Endodermal cell (in vitro differentiated cells): Measurements from ENCODE around the gene WLS. TPM values are rescaled to one million over a fixed set of nuclear protein-coding genes. Genes with fewer than 3 reads are reported as not detected.

Experiments
- DNase-seq: peaks from one replicate; pipeline ENCODE4 v3.0.0-alpha.2; 2017
- H3K27ac ChIP-seq: 2 replicates; pipeline ENCODE4 v1.5.1; 2013; ENCODE audit warnings: mild to moderate bottlenecking, low read depth, low read length, moderate library complexity
- H3K27me3 ChIP-seq: 2 replicates; pipeline ENCODE4 v1.6.1; 2013; ENCODE audit warnings: mild to moderate bottlenecking, low read length, moderate library complexity; ENCODE audit not compliant: insufficient read depth, control insufficient read depth, poor library complexity, severe bottlenecking
- H3K36me3 ChIP-seq: 2 replicates; pipeline ENCODE4 v1.7.0; 2013; ENCODE audit warnings: mild to moderate bottlenecking, low read length, moderate library complexity; ENCODE audit not compliant: control insufficient read depth, insufficient read depth
- H3K4me1 ChIP-seq: one replicate; pipeline ENCODE4 v1.7.0; 2013; ENCODE audit warnings: low read length; ENCODE audit not compliant: control insufficient read depth, insufficient read depth
- H3K4me3 ChIP-seq: 2 replicates; pipeline ENCODE4 v1.5.1; 2013; ENCODE audit warnings: mild to moderate bottlenecking, low read length, moderate library complexity
- H3K9ac ChIP-seq: 2 replicates; pipeline ENCODE4 v1.6.1; 2013; ENCODE audit warnings: mild to moderate bottlenecking, low read length, moderate library complexity; ENCODE audit not compliant: poor library complexity, severe bottlenecking; ENCODE audit errors: extremely low read depth
- H3K9me3 ChIP-seq: 2 replicates; pipeline ENCODE4 v1.6.1; 2013; ENCODE audit warnings: mild to moderate bottlenecking, low read length, moderate library complexity; ENCODE audit not compliant: control insufficient read depth
- H3K27ac Mint-ChIP-seq: 2 replicates; pipeline ENCODE4 v1.8.0; 2020; ENCODE audit warnings: mixed read lengths
- H3K27me3 Mint-ChIP-seq: 2 replicates; pipeline ENCODE4 v1.8.0; 2021; ENCODE audit warnings: mild to moderate bottlenecking, mixed read lengths; ENCODE audit not compliant: insufficient read depth
- H3K36me3 Mint-ChIP-seq: 2 replicates; pipeline ENCODE4 v1.8.0; 2020; ENCODE audit warnings: low read depth, mixed read lengths
- H3K4me1 Mint-ChIP-seq: 2 replicates; pipeline ENCODE4 v1.8.0; 2020; ENCODE audit warnings: mixed read lengths
- H3K4me3 Mint-ChIP-seq: 2 replicates; pipeline ENCODE4 v1.8.0; 2020; ENCODE audit warnings: mild to moderate bottlenecking, moderate library complexity, mixed read lengths
- H3K9me3 Mint-ChIP-seq: 2 replicates; pipeline ENCODE4 v1.8.0; 2020; ENCODE audit warnings: mild to moderate bottlenecking, mixed read lengths
- WGBS, 2 experiments: methylation state at CpG; one replicate each; pipeline versions ENCODE4 v1.1.5 to v1.1.7; 2013; ENCODE audit warnings: missing lambda C conversion rate in 2 of 2, mixed read lengths in 1 of 2; ENCODE audit not compliant: insufficient coverage in 1 of 2, insufficient read length in 1 of 2; 5-methylcytosine and 5-hydroxymethylcytosine counted together
- total RNA-seq, 2 donors: library from RNA; stranded (reverse); fragmentation: NEBNext Ultra II Directional in 1 of 2; extraction: Animal tissue kit (Norgen Biotek cat#: 25700) in 1 of 2; gene quantifications; 2 replicates in 1 of 2; 3 replicates in 1 of 2; pipeline ENCODE4 v1.2.1, GENCODE V29; 2021
- TF ChIP-seq, protein P1 (sequence below): fragments of 200-600 bp; sonication (generic); conservative IDR thresholded peaks from 2 replicates; pipeline ENCODE4 v1.5.0; 2021; ENCODE audit warnings: antibody characterized with exemption, mild to moderate bottlenecking

WLS gene
- total RNA-seq, 2 donors from 2014 or later = 90.8 to 115 TPM

DNA sequence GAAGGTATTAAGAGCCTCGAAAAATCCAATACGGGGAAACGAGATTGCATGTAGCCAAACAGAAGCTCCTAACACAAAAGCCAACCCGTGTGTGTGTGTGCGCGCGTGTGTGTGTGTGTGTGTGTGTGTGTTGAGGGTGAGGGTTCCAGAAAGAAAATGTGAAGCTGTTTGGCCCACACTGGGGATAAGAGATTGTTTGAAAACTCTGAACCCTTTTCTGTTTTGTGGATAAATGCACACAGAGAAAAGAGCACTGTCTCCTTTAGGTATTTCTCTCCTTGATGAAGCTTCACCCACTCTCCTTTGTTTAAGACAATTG is 1.9 kb downstream of the WLS start:
- no peaks in the 10 kb centered on the region for H3K4me1 ChIP-seq
- peak overlapping the region; percentile 95 for H3K9ac ChIP-seq
- TF ChIP-seq, protein P1, sequence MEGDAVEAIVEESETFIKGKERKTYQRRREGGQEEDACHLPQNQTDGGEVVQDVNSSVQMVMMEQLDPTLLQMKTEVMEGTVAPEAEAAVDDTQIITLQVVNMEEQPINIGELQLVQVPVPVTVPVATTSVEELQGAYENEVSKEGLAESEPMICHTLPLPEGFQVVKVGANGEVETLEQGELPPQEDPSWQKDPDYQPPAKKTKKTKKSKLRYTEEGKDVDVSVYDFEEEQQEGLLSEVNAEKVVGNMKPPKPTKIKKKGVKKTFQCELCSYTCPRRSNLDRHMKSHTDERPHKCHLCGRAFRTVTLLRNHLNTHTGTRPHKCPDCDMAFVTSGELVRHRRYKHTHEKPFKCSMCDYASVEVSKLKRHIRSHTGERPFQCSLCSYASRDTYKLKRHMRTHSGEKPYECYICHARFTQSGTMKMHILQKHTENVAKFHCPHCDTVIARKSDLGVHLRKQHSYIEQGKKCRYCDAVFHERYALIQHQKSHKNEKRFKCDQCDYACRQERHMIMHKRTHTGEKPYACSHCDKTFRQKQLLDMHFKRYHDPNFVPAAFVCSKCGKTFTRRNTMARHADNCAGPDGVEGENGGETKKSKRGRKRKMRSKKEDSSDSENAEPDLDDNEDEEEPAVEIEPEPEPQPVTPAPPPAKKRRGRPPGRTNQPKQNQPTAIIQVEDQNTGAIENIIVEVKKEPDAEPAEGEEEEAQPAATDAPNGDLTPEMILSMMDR = no peak
- peak overlapping the region; percentile 89 for H3K4me3 Mint-ChIP-seq
- H3K9me3 ChIP-seq = no peaks in the 10 kb centered on the region
- H3K4me3 ChIP-seq = peak overlapping the region; percentile 97
- peaks cover 7% of the 10 kb centered on the region for H3K36me3 ChIP-seq
- H3K9me3 Mint-ChIP-seq = no peaks in the 10 kb centered on the region
- H3K36me3 Mint-ChIP-seq = peaks cover 7% of the 10 kb centered on the region
- WGBS, 2 experiments = 11 to 19% methylated on average over 7 of the region's 7 CpGs
- peaks cover 83% of the 10 kb centered on the region for H3K27me3 Mint-ChIP-seq
- peak; percentile 63 for DNase-seq
- H3K27ac ChIP-seq = peak overlapping the region; percentile 28
- no peak overlapping the region for H3K27ac Mint-ChIP-seq
- H3K4me1 Mint-ChIP-seq = peaks cover 34% of the 10 kb centered on the region
- H3K27me3 ChIP-seq = peaks cover 11% of the 10 kb centered on the region

DNA sequence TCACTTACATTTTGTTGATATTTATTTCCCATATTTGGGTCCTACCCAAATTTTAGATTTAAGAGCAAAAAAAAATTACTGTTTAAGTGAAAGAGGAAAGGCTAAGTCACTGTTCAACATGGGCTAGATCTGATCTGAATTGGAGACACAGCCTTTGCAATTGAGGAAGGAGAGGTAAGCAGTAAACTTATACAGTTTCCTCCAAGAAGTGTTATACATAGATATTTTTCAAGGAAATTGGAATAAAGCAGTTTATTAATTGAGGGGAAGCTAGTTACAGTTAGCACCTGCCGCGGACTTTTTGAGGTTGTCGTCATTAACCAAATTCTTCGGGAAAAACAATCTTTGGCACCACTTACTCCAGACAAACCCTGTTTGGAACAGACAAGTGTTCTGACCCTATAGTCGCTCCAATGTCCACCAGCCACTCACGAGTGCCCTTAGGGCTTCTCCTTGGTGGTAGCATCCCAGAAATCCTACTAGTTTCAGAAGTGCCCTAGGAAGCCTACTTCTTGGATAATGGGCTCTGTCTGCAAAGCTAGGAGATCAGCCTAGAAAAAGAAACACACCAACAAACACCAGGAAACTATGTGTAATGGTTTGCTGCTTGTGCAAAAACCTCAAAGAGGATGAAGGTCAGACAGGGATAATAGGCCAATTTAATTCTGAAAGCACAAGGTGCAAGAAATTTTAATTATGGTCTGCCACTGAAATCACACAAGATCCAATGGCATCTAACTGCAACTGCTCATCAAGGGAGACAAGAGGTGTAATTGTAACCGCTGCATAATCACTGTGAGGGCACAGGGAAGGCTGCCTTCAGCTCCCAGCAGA is 2.5 kb downstream of the WLS start:
- Histone ChIP-seq H3K9me3 (no peaks in the 10 kb centered on the region), H3K27ac (no peak overlapping the region), H3K27me3 (peaks cover 10% of the 10 kb centered on the region), H3K9ac (no peak overlapping the region), H3K4me3 (peak overlapping the region; percentile 97), H3K4me1 (peaks cover under 1% of the 10 kb centered on the region), H3K36me3 (peaks cover 7% of the 10 kb centered on the region)
- Mint-ChIP-seq H3K27ac (no peak overlapping the region), H3K4me1 (peaks cover 35% of the 10 kb centered on the region), H3K4me3 (peak overlapping the region; percentile 89), H3K27me3 (peaks cover 77% of the 10 kb centered on the region), H3K9me3 (no peaks in the 10 kb centered on the region), H3K36me3 (peaks cover 7% of the 10 kb centered on the region)
- 64 to 65% methylated on average over 6 to 7 of the region's 7 CpGs for WGBS, 2 experiments
- TF ChIP-seq, protein P1 = no peak
- no peak for DNase-seq

DNA sequence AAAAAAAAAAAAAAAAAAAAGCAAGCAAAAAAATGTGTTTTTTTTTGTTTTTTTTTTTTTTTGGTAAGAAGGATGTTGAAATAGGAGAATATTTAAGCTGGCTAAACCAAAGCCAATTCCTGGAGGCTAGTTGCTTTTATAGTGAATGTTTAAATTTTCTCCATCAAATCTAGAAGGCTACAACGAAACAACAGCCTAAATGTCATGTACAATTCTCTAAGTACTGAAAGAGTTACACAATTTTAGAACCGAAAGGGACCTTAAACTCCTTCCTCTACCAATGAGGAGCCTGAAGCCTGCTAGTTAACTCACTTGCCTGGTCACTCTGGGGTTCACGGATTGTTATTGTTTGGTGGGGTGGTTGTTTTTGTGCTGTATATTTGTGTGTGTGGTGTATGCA is 3.5 kb downstream of the WLS start:
- TF ChIP-seq, protein P1 = no peak
- H3K9me3 ChIP-seq = no peaks in the 10 kb centered on the region
- Mint-ChIP-seq H3K27me3 (peaks cover 70% of the 10 kb centered on the region), H3K36me3 (peaks cover 7% of the 10 kb centered on the region), H3K4me1 (peaks cover 39% of the 10 kb centered on the region), H3K27ac (no peak overlapping the region), H3K9me3 (no peaks in the 10 kb centered on the region), H3K4me3 (no peak overlapping the region)
- H3K27ac ChIP-seq = no peak overlapping the region
- no peaks in the 10 kb centered on the region for H3K27me3 ChIP-seq
- H3K9ac ChIP-seq = no peak overlapping the region
- peak overlapping the region; percentile 97 for H3K4me3 ChIP-seq
- H3K4me1 ChIP-seq = peaks cover 7% of the 10 kb centered on the region
- DNase-seq = no peak
- WGBS, 2 experiments = 84% methylated on average over 2 of the region's 3 CpGs; no CpG with 5 or more reads in 1 of the 2 experiments
- peaks cover 7% of the 10 kb centered on the region for H3K36me3 ChIP-seq
